Measurements from ENCODE around the gene NRAP.

Gene NRAP

DNA sequence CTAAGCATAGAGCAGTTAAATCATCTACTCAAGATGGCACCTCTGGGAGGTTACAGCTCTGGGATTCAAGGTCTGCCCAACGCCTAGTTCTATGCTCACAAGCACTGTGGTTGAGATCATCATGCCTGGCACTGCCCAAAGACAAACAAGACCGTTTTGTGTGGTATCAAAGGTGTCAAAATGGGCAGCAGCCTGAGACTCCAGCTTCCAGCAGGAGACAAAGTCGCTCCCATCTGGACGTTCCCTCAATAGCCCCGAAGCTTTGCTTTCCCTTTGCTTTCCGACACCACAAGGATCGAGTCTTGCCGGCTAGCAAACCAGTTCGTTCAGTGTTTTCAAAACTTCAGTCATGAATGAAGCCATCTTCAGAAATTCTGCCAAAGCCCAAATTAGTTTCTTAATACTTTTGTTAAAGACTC lies 105.9 kb downstream of the NRAP start:
- Histone ChIP-seq H3K9ac (ENCODE audit: low read length) (no peak overlapping the region), H3K27me3 (ENCODE audit: control insufficient read depth, insufficient read depth, low read length) (no peaks in the 10 kb centered on the region), H3K36me3 (ENCODE audit: control insufficient read depth, insufficient read depth, low read length) (no peaks in the 10 kb centered on the region), H3K4me3 (ENCODE audit: low read length) (no peak overlapping the region), H3K4me1 (ENCODE audit: control insufficient read depth, insufficient read depth, low read length) (no peaks in the 10 kb centered on the region), H3K27ac (ENCODE audit: low read depth, low read length) (no peak overlapping the region)

DNA sequence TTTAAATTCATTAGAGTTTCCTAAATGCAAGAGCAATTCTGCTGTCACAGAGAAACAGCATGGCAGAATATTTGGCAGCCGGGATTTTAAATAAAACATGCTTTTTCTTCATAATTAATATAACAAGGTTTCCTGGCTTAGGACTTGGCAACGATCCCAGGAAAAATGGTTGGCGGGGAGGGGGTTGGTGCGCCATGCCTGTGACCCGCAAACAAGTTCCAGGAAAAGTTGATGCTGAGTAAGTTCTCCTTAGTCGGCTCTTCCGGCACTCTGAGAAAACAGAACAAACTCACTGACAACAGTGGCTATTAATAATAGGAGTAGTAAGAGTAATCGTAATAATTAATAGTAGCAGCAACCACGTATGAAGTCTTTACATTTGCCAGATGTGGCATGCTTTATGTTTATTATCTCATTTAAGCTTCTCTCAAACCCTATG lies 106.4 kb downstream of the NRAP start:
- no peaks in the 10 kb centered on the region for H3K27me3 ChIP-seq (ENCODE audit: control insufficient read depth, insufficient read depth, low read length)
- H3K4me3 ChIP-seq (ENCODE audit: low read length) = no peak overlapping the region
- no peaks in the 10 kb centered on the region for H3K36me3 ChIP-seq (ENCODE audit: control insufficient read depth, insufficient read depth, low read length)
- H3K9ac ChIP-seq (ENCODE audit: low read length) = no peak overlapping the region
- H3K27ac ChIP-seq (ENCODE audit: low read depth, low read length) = no peak overlapping the region
- no peaks in the 10 kb centered on the region for H3K4me1 ChIP-seq (ENCODE audit: control insufficient read depth, insufficient read depth, low read length)

DNA sequence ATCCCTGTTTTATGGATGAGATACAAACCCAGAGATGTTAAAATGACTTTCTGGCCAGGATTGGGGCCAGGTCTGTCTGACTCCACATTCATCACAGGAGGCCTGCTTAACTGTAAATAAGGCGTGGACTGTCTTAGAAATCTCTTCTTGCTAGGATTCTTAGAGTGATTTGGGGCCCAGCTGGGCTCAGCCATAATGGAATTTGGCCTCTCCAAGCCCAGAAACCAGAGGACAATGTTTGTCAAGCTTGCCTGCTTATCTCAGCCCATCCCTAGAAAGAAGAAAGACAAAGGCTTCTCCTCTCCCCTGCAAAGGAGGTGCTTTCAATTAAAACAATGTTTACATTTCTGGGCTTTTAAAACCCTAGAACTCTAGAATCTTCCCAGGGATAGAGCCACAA lies 108.1 kb downstream of the NRAP start:
- no peak overlapping the region for H3K4me3 ChIP-seq (ENCODE audit: low read length)
- H3K4me1 ChIP-seq (ENCODE audit: control insufficient read depth, insufficient read depth, low read length) = no peaks in the 10 kb centered on the region
- H3K36me3 ChIP-seq (ENCODE audit: control insufficient read depth, insufficient read depth, low read length) = no peaks in the 10 kb centered on the region
- H3K27me3 ChIP-seq (ENCODE audit: control insufficient read depth, insufficient read depth, low read length) = no peaks in the 10 kb centered on the region
- H3K9ac ChIP-seq (ENCODE audit: low read length) = no peak overlapping the region
- H3K27ac ChIP-seq (ENCODE audit: low read depth, low read length) = no peak overlapping the region

DNA sequence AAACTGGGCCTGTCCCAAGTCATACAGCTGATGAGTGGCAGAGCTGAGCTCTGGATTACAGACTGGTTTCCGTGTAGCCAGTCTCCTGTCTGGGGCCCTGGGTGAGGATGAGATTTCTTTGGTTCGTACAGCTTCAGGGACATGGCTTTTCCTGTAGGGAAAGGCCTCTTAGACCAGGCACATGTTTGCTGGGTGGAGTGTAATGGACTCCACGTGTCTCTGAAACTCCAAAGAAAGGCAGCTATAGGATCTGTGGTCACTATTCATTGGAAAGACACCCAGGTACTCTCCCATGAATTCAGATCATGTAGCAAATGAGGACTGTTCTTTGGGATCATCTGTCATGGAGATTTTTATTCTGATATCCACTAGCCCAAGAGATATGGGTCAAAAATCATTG lies 108.6 kb downstream of the NRAP start:
- H3K4me3 ChIP-seq (ENCODE audit: low read length) = no peak overlapping the region
- H3K27ac ChIP-seq (ENCODE audit: low read depth, low read length) = no peak overlapping the region
- no peaks in the 10 kb centered on the region for H3K27me3 ChIP-seq (ENCODE audit: control insufficient read depth, insufficient read depth, low read length)

DNA sequence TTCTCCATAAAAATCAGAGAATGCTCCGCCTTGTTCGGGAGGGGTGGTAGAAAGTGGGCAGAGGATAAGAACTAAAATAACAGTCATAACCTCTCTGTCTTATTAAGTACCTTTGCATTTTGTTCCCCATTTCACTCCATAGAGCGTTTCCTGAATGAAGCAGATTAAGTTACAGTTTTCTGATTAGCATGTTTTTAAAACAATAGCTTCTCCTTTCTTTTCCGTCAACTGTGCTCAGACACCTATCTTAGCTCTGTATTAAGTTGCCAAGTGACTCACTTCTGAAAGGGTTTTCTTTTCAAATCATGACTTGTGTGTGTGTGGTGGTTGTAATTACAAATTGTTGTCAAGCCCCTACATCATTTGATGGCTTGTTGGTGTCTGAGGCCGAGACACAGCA lies 109.6 kb downstream of the NRAP start:
- H3K4me3 ChIP-seq (ENCODE audit: low read length) = no peak overlapping the region
- H3K9ac ChIP-seq (ENCODE audit: low read length) = no peak overlapping the region
- no peak overlapping the region for H3K27ac ChIP-seq (ENCODE audit: low read depth, low read length)
- H3K27me3 ChIP-seq (ENCODE audit: control insufficient read depth, insufficient read depth, low read length) = no peaks in the 10 kb centered on the region
- no peaks in the 10 kb centered on the region for H3K4me1 ChIP-seq (ENCODE audit: control insufficient read depth, insufficient read depth, low read length)
- H3K36me3 ChIP-seq (ENCODE audit: control insufficient read depth, insufficient read depth, low read length) = no peaks in the 10 kb centered on the region

More for the DNA sequence above, 108.6 kb downstream of the NRAP start:
- H3K9ac ChIP-seq (ENCODE audit: low read length) = no peak overlapping the region
- H3K36me3 ChIP-seq (ENCODE audit: control insufficient read depth, insufficient read depth, low read length) = no peaks in the 10 kb centered on the region
- no peaks in the 10 kb centered on the region for H3K4me1 ChIP-seq (ENCODE audit: control insufficient read depth, insufficient read depth, low read length)

DNA sequence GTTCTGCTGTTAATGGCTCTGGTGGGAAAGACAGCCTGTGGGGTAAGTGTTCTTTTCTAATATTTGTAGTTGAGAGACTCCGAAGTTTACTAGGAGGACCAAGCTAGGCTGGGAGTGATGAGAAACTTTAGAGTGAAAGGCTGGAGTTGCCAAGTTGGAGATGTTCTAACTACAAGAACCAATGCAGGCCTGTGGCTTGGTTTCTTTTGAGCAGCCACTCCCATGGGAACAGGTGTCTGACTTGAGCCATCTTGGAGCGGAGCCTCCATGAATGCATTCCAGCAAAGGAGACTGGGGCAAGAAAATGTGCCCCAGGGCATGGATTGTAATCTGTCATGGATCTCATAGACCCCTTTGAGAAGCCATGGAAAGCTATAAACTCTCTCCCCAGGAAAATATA lies 110.7 kb downstream of the NRAP start:
- Histone ChIP-seq H3K9ac (ENCODE audit: low read length) (no peak overlapping the region), H3K27ac (ENCODE audit: low read depth, low read length) (no peak overlapping the region), H3K4me3 (ENCODE audit: low read length) (no peak overlapping the region), H3K36me3 (ENCODE audit: control insufficient read depth, insufficient read depth, low read length) (no peaks in the 10 kb centered on the region), H3K4me1 (ENCODE audit: control insufficient read depth, insufficient read depth, low read length) (no peaks in the 10 kb centered on the region), H3K27me3 (ENCODE audit: control insufficient read depth, insufficient read depth, low read length) (no peaks in the 10 kb centered on the region)

DNA sequence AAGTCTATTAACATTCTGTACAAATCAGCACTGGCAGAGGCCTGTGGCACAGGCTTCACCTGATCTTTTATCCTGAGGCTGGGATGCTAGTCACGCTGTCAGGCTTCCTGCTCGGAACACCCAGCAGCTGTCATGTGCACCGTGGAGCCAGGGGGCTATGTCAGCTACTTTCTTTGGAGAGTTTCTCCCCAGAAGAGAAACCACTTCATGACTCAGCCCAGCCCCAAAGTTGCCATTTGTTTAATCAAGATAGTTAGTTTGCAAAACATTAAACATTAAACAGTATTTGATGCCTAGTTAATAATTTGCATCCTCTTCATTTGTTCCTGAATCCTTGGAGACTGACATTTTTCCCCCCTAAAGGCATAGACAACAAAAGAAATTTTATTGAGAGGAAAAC lies 111.1 kb downstream of the NRAP start, which contains the start of gene HABP2:
Gene HABP2 (plus strand): TSS at position 353 of the 400 bp plus-strand sequence. CDS start 69 bp downstream, outside the sequence.
- H3K4me1 ChIP-seq (ENCODE audit: control insufficient read depth, insufficient read depth, low read length) = no peaks in the 10 kb centered on the region
- H3K27me3 ChIP-seq (ENCODE audit: control insufficient read depth, insufficient read depth, low read length) = no peaks in the 10 kb centered on the region
- no peaks in the 10 kb centered on the region for H3K36me3 ChIP-seq (ENCODE audit: control insufficient read depth, insufficient read depth, low read length)
- H3K27ac ChIP-seq (ENCODE audit: low read depth, low read length) = no peak within 1 kb of the TSS
- no peak within 1 kb of the TSS for H3K9ac ChIP-seq (ENCODE audit: low read length)
- H3K4me3 ChIP-seq (ENCODE audit: low read length) = no peak within 1 kb of the TSS

DNA sequence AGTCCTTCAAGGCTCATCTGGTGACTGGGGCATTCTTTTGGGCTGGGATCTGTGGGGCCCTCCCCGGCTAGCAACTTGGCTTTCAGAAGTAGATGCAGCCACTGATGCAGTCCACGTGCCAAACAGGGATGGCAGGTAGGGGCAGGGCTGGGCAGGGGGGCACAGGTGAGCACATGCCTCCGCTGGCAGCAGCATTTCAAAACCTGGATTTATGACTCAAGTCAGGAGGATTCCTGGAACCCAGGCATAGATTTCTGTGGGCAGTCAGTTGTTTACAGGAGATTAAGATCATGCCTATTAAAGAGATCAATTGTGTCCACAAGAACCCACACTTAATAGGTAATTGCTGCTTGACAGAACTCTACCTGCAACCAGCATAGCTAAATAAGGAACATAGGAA lies 111.8 kb downstream of the NRAP start:
- H3K9ac ChIP-seq (ENCODE audit: low read length) = no peak overlapping the region
- H3K36me3 ChIP-seq (ENCODE audit: control insufficient read depth, insufficient read depth, low read length) = no peaks in the 10 kb centered on the region
- H3K27me3 ChIP-seq (ENCODE audit: control insufficient read depth, insufficient read depth, low read length) = no peaks in the 10 kb centered on the region
- no peak overlapping the region for H3K27ac ChIP-seq (ENCODE audit: low read depth, low read length)
- H3K4me3 ChIP-seq (ENCODE audit: low read length) = no peak overlapping the region
- H3K4me1 ChIP-seq (ENCODE audit: control insufficient read depth, insufficient read depth, low read length) = no peaks in the 10 kb centered on the region

DNA sequence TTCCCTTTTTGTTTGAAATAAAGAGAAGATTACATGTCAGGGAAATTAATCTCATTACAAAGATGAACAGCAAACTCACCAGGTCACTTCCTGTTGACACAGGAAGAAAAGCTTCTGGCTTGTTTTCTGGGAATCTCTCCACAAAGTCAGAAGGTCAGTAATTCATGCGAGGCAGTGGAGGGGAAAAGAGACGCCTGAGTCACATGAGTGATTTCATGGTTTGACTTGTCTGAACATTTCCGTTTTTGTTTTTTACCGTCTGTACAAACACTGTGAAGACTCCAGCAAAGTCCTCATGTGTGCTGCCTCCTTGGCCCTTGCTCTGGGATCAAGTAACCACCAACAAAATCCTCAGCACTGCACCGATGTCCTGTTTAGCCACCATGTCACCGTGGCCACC lies 113.5 kb downstream of the NRAP start:
- Histone ChIP-seq H3K36me3 (ENCODE audit: control insufficient read depth, insufficient read depth, low read length) (no peaks in the 10 kb centered on the region), H3K4me1 (ENCODE audit: control insufficient read depth, insufficient read depth, low read length) (no peaks in the 10 kb centered on the region), H3K27me3 (ENCODE audit: control insufficient read depth, insufficient read depth, low read length) (no peaks in the 10 kb centered on the region), H3K9ac (ENCODE audit: low read length) (no peak overlapping the region), H3K27ac (ENCODE audit: low read depth, low read length) (no peak overlapping the region), H3K4me3 (ENCODE audit: low read length) (no peak overlapping the region)

DNA sequence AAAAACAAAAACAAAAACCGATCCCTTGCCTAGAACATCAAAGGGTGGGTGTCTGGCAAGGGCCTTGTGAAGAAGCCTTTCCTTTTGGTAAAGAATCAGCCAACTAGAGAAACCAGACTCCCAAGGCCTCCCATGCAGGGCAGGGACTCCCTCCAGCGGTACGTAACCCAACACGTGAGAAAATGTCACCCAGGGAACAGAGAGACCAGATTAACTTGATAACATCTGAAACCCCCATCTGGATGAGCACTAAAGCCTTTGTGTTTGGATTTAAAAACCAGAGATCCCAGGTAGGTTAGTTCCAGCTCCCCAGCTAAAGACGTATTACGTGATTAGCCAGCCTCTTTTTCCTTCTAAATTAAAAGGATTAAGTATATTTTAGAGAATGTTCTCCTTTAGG lies 114.0 kb downstream of the NRAP start:
- H3K4me1 ChIP-seq (ENCODE audit: control insufficient read depth, insufficient read depth, low read length) = no peaks in the 10 kb centered on the region
- H3K9ac ChIP-seq (ENCODE audit: low read length) = no peak overlapping the region
- H3K27me3 ChIP-seq (ENCODE audit: control insufficient read depth, insufficient read depth, low read length) = no peaks in the 10 kb centered on the region
- no peak overlapping the region for H3K27ac ChIP-seq (ENCODE audit: low read depth, low read length)
- no peak overlapping the region for H3K4me3 ChIP-seq (ENCODE audit: low read length)
- H3K36me3 ChIP-seq (ENCODE audit: control insufficient read depth, insufficient read depth, low read length) = no peaks in the 10 kb centered on the region

DNA sequence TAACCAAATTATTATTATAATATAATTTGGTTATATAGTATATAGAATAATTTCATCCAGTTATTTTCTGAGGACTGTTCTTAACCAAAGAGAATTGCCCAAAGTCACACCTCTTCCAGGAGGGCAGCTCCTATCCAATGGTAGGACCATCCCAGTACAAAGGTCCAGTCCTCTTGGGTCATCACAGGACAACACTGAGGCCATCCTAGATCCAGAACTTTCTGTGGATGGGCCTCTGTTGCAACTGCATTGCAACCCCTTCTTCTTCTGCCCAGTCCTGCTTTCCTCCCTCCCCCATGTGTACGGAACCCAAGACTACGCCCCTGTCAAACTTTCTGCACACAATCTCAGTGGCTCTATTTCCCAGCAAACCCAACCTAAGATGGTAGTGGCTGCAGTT lies 116.4 kb downstream of the NRAP start:
- H3K4me1 ChIP-seq (ENCODE audit: control insufficient read depth, insufficient read depth, low read length) = no peaks in the 10 kb centered on the region
- H3K36me3 ChIP-seq (ENCODE audit: control insufficient read depth, insufficient read depth, low read length) = no peaks in the 10 kb centered on the region
- H3K4me3 ChIP-seq (ENCODE audit: low read length) = no peak overlapping the region
- no peak overlapping the region for H3K9ac ChIP-seq (ENCODE audit: low read length)
- no peak overlapping the region for H3K27ac ChIP-seq (ENCODE audit: low read depth, low read length)
- no peaks in the 10 kb centered on the region for H3K27me3 ChIP-seq (ENCODE audit: control insufficient read depth, insufficient read depth, low read length)

DNA sequence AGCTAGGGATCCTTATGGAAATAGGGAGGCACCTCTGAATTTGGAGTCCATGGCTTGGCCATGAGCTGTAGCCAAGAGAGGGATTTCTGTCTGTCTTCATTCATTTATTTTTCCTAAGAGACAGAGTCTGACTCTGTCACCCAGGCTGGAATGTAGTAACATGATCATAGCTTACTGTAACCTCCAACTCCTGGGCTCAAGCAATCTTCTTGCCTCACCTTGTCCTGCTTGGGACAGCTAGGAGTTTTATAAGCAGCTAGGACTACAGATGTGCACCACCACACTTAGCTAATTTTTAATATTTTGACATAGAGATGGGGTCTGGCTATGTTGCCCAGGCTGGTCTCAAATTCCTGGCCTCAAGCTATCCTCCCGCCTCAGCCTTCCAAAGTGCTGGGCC lies 119.4 kb downstream of the NRAP start:
- Histone ChIP-seq H3K9ac (ENCODE audit: low read length) (no peak overlapping the region), H3K4me3 (ENCODE audit: low read length) (no peak overlapping the region), H3K4me1 (ENCODE audit: control insufficient read depth, insufficient read depth, low read length) (no peaks in the 10 kb centered on the region), H3K27ac (ENCODE audit: low read depth, low read length) (no peak overlapping the region), H3K36me3 (ENCODE audit: control insufficient read depth, insufficient read depth, low read length) (no peaks in the 10 kb centered on the region), H3K27me3 (ENCODE audit: control insufficient read depth, insufficient read depth, low read length) (no peaks in the 10 kb centered on the region)

DNA sequence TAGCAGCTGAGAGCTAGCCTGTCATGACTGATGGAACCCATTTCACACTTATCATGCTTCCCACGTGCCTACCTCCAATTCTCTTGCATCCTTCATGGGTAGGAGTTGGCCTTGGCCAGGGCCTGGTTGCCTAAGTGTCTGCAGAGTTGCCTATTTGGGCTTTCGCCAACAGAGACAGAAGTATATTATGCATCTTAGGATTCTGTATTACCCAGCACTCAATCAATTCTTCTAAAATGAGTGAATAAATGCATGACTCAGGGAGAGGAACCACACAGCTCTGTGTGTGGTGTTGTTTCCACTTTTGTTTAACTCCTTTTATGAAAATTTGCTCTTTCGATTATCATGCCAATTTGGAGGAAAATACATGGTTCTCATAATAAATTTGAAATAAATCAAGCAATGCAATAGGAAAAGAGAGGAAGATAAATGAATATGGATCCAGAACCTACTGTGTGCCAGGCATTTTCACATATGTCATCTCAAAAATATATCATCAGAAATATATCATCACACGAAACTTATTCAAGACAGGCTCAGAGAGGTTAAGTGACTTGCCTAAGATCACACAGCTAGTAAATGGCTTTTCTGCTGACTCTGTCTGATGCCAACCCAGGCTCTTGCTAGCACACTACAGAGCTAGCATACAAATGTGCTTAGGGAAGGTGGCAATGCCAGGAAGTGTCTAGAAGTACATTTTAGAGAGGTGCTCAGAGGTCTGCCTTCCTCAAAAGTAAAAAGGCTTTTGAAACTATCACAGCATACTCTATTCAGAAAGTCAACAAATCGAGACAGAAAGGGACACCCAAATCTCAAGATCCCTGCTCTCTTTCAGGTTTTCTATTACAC lies 120.5 kb downstream of the NRAP start:
- H3K27ac ChIP-seq (ENCODE audit: low read depth, low read length) = no peak overlapping the region
- no peaks in the 10 kb centered on the region for H3K4me1 ChIP-seq (ENCODE audit: control insufficient read depth, insufficient read depth, low read length)
- H3K4me3 ChIP-seq (ENCODE audit: low read length) = no peak overlapping the region
- H3K27me3 ChIP-seq (ENCODE audit: control insufficient read depth, insufficient read depth, low read length) = no peaks in the 10 kb centered on the region
- no peaks in the 10 kb centered on the region for H3K36me3 ChIP-seq (ENCODE audit: control insufficient read depth, insufficient read depth, low read length)
- no peak overlapping the region for H3K9ac ChIP-seq (ENCODE audit: low read length)
